B cell (primary cell): ENCODE measurements around the gene PARD3B. TPM values are rescaled to one million over a fixed set of nuclear protein-coding genes. Genes with fewer than 3 reads are reported as not detected.

Experiments
- ATAC-seq: fragments of 200-7000 bp; cut with Tn5 transposase; one replicate; pipeline ENCODE4 v1.10.0; 2021; ENCODE audit warnings: low read depth, mild to moderate bottlenecking, moderate number of reproducible peaks, moderate library complexity
- CTCF ChIA-PET: fragments of 350-600 bp; sonication (Branson Sonifier 250); formaldehyde crosslinking; loops from one replicate; lab custom pipeline; 2021; ENCODE audit warnings: antibody characterized with exemption, inconsistent platforms; lab: Charles Lee
- POLR2A ChIA-PET: fragments of 350-600 bp; sonication (Branson Sonifier 250); formaldehyde crosslinking; loops from one replicate; lab custom pipeline; 2021; ENCODE audit warnings: antibody characterized with exemption; lab: Charles Lee
- DNase-seq: peaks from one replicate; pipeline ENCODE4 v3.0.0; 2013
- H2AFZ ChIP-seq: 2 replicates; pipeline ENCODE4 v1.6.1; 2012; ENCODE audit warnings: mild to moderate bottlenecking, low read depth, low read length; ENCODE audit not compliant: insufficient read depth, poor library complexity, severe bottlenecking
- H3K27ac ChIP-seq, 2 donors: 1 replicate in 1 of 2; 2 replicates in 1 of 2; pipeline ENCODE4 v1.5.1; 2012 to 2013; ENCODE audit warnings: low read length in 2 of 2, mild to moderate bottlenecking in 2 of 2, moderate library complexity in 1 of 2
- H3K27me3 ChIP-seq, 4 experiments: fragments of 200-600 bp in 1 of 4; sonication (generic) in 1 of 4; replicated peaks in 1 of 4; 1 replicate in 2 of 4; 2 replicates in 2 of 4; pipeline versions ENCODE4 v1.6.1 to v1.7.0; 2013 to 2016; ENCODE audit warnings: low read length in 3 of 4, mild to moderate bottlenecking in 2 of 4, mixed read lengths in 1 of 4, moderate library complexity in 1 of 4; ENCODE audit not compliant: insufficient read depth in 4 of 4, control insufficient read depth in 3 of 4; ENCODE audit errors: control extremely low read depth in 1 of 4
- H3K36me3 ChIP-seq, 2 experiments: replicated peaks in 1 of 2; 1 replicate in 1 of 2; 2 replicates in 1 of 2; pipeline versions ENCODE4 v1.6.1 to v1.7.1; 2013; ENCODE audit warnings: low read length in 1 of 2; ENCODE audit not compliant: insufficient read depth in 2 of 2, control insufficient read depth in 1 of 2; ENCODE audit errors: control extremely low read depth in 1 of 2, extremely low read depth in 1 of 2
- H3K4me1 ChIP-seq, 2 donors: fragments of 200-600 bp in 1 of 2; sonication (generic) in 1 of 2; 1 replicate in 1 of 2; 2 replicates in 1 of 2; pipeline versions ENCODE4 v1.5.1 to v1.6.1; 2013 to 2017; ENCODE audit warnings: low read length in 2 of 2; ENCODE audit not compliant: control insufficient read depth in 2 of 2, insufficient read depth in 2 of 2
- H3K4me2 ChIP-seq: replicated peaks from 2 replicates; pipeline ENCODE3; 2012; ENCODE audit warnings: mild to moderate bottlenecking, low read depth, low read length; ENCODE audit not compliant: poor library complexity, severe bottlenecking
- H3K4me3 ChIP-seq, 5 experiments: fragments of 200-600 bp in 1 of 5; sonication (generic) in 1 of 5; 1 replicate in 3 of 5; 2 replicates in 2 of 5; pipeline versions ENCODE4 v1.5.1 to v1.7.0; 2011 to 2016; ENCODE audit warnings: low read length in 4 of 5, mild to moderate bottlenecking in 4 of 5, low read depth in 2 of 5, control low read depth in 1 of 5, moderate library complexity in 1 of 5; ENCODE audit not compliant: insufficient read depth in 1 of 5; ENCODE audit errors: control extremely low read depth in 1 of 5, extremely low read depth in 1 of 5
- H3K79me2 ChIP-seq: fragments of 200-600 bp; sonication (generic); one replicate; pipeline ENCODE4 v1.6.0; 2016; ENCODE audit warnings: low read length; ENCODE audit not compliant: control insufficient read depth, insufficient read depth
- H3K9ac ChIP-seq: fragments of 200-600 bp; sonication (generic); 2 replicates; pipeline ENCODE4 v1.6.1; 2017; ENCODE audit warnings: mild to moderate bottlenecking, low read length, moderate library complexity
- H3K9me3 ChIP-seq, 3 donors: one replicate each; pipeline versions ENCODE4 v1.6.1 to v1.7.1; 2013; ENCODE audit warnings: low read length in 2 of 3; ENCODE audit not compliant: control insufficient read depth in 2 of 3, insufficient read depth in 1 of 3; ENCODE audit errors: control extremely low read depth in 1 of 3
- H4K20me1 ChIP-seq: 2 replicates; pipeline ENCODE4 v1.6.0; 2012; ENCODE audit warnings: mild to moderate bottlenecking, low read length; ENCODE audit not compliant: insufficient read depth, control insufficient read depth, poor library complexity, severe bottlenecking
- H3K27ac Mint-ChIP-seq: one replicate; pipeline ENCODE4 v1.8.0; 2021; ENCODE audit warnings: mixed read lengths
- H3K27me3 Mint-ChIP-seq: one replicate; pipeline ENCODE4 v1.8.0; 2021; ENCODE audit warnings: mixed read lengths
- H3K4me1 Mint-ChIP-seq: one replicate; pipeline ENCODE4 v1.8.0; 2021; ENCODE audit warnings: mixed read lengths
- H3K4me3 Mint-ChIP-seq: one replicate; pipeline ENCODE4 v1.8.0; 2021; ENCODE audit warnings: mixed read lengths
- H3K9me3 Mint-ChIP-seq: one replicate; pipeline ENCODE4 v1.8.0; 2022; ENCODE audit warnings: mixed read lengths; ENCODE audit not compliant: insufficient read depth
- CTCF ChIP-seq: fragments of 200-600 bp; IDR thresholded peaks from one replicate; pipeline ENCODE4 v1.8.0; 2022; ENCODE audit warnings: antibody characterized with exemption, mild to moderate bottlenecking
- EZH2 ChIP-seq: IDR thresholded peaks from 2 replicates; pipeline ENCODE4 v1.6.1; 2012; ENCODE audit warnings: borderline replicate concordance, low read depth, mild to moderate bottlenecking, moderate library complexity, low read length; ENCODE audit not compliant: insufficient read depth, poor library complexity, severe bottlenecking
- WGBS: methylation state at CpG from one replicate; pipeline ENCODE4 v1.1.5; 2013; ENCODE audit warnings: missing lambda C conversion rate; ENCODE audit not compliant: insufficient coverage; 5-methylcytosine and 5-hydroxymethylcytosine counted together
- intact Hi-C: fragments of 100-400 bp; cut with micrococcal nuclease; formaldehyde crosslinking; loops from one replicate; pipeline ENCODE4 v1.10.0; 2022
- polyA plus RNA-seq: library from polyadenylated mRNA; depleted of rRNA; stranded (reverse); fragments of >200 nt; gene quantifications from 2 replicates; pipeline ENCODE4 v1.2.3, GENCODE V29; 2012
- total RNA-seq, 2 donors: library from RNA; stranded (reverse); fragments of 120-200 nt in 1 of 2; gene quantifications; 1 replicate in 1 of 2; 2 replicates in 1 of 2; pipeline versions ENCODE4 v1.2.3 to v1.2.4, GENCODE V29; 2013 to 2022

The PARD3B gene
- total and polyA plus RNA-seq, 2 donors (not counting 1 experiment from before 2014, with no cell fraction given), result not detected

GRCh38 chr2:204503869-204504268 lies 41.4 kb upstream of the PARD3B start:
- Histone ChIP-seq H3K4me3 (no peak overlapping the region), H3K4me1 (no peaks in the 10 kb centered on the region), H3K27me3 (no peaks in the 10 kb centered on the region), H3K9ac (no peak overlapping the region), H3K36me3 (no peaks in the 10 kb centered on the region), H4K20me1 (no peaks in the 10 kb centered on the region), H3K79me2 (no peaks in the 10 kb centered on the region), H3K4me2 (no peak overlapping the region), H3K27ac (no peak overlapping the region), H3K9me3 (peaks cover 0 to 9% (median 0%) of the 10 kb centered on the region in 3 donors), H2AFZ (no peak overlapping the region)
- CTCF ChIA-PET, result no interaction called here
- no peak overlapping the region for H3K27ac Mint-ChIP-seq
- DNase-seq, result no peak
- no peaks in the 10 kb centered on the region for H3K27me3 Mint-ChIP-seq
- H3K4me1 Mint-ChIP-seq, result no peaks in the 10 kb centered on the region
- no peak for ATAC-seq
- WGBS, result no CpG with 5 or more reads among the region's 2 CpGs
- no peak overlapping the region for H3K4me3 Mint-ChIP-seq
- intact Hi-C loops, result no loop called here
- POLR2A ChIA-PET, result no interaction called here
- TF ChIP-seq EZH2 (no peak), CTCF (no peak)
- no peaks in the 10 kb centered on the region for H3K9me3 Mint-ChIP-seq

- no peak overlapping the region for H3K4me2 ChIP-seq
- no peak overlapping the region for H3K4me3 Mint-ChIP-seq
- H3K9me3 ChIP-seq, result peaks cover 0 to 9% (median 0%) of the 10 kb centered on the region in 3 donors
- ChIA-PET POLR2A (no interaction called here), CTCF (interaction anchor here (0.8 kb wide), 1 partner anchor 28 kb away, joined by 3 read pairs; no protein-coding TSS in a partner anchor)
- no peaks in the 10 kb centered on the region for H3K36me3 ChIP-seq
- no peak overlapping the region for H2AFZ ChIP-seq
- DNase-seq (no peak), ATAC-seq (no peak)
- no peaks in the 10 kb centered on the region for H3K4me1 Mint-ChIP-seq
- no peaks in the 10 kb centered on the region for H3K79me2 ChIP-seq
- H4K20me1 ChIP-seq, result no peaks in the 10 kb centered on the region
- no peak overlapping the region for H3K9ac ChIP-seq
- no peaks in the 10 kb centered on the region for H3K4me1 ChIP-seq
- no peak overlapping the region for H3K27ac Mint-ChIP-seq
- no peaks in the 10 kb centered on the region for H3K9me3 Mint-ChIP-seq
- H3K4me3 ChIP-seq, result no peak overlapping the region
- no peak overlapping the region for H3K27ac ChIP-seq
- no peaks in the 10 kb centered on the region for H3K27me3 ChIP-seq
- WGBS, result no CpG with 5 or more reads among the region's 2 CpGs
- intact Hi-C loops, result no loop called here
- no peak for TF ChIP-seq EZH2
- TF ChIP-seq CTCF, result no peak
- H3K27me3 Mint-ChIP-seq, result no peaks in the 10 kb centered on the region
Observed at GRCh38 chr2:204504594-204504993, 40.7 kb upstream of the PARD3B start.
